Measurements from ENCODE around the gene ATP4B. TPM values are rescaled to one million over a fixed set of nuclear protein-coding genes. Genes with fewer than 3 reads are reported as not detected.
A peak's percentile ranks its signal among the peaks of the same experiment; 100 is the strongest.

Gene ATP4B
- total RNA-seq, 6 experiments from 2014 or later, result not detected

DNA sequence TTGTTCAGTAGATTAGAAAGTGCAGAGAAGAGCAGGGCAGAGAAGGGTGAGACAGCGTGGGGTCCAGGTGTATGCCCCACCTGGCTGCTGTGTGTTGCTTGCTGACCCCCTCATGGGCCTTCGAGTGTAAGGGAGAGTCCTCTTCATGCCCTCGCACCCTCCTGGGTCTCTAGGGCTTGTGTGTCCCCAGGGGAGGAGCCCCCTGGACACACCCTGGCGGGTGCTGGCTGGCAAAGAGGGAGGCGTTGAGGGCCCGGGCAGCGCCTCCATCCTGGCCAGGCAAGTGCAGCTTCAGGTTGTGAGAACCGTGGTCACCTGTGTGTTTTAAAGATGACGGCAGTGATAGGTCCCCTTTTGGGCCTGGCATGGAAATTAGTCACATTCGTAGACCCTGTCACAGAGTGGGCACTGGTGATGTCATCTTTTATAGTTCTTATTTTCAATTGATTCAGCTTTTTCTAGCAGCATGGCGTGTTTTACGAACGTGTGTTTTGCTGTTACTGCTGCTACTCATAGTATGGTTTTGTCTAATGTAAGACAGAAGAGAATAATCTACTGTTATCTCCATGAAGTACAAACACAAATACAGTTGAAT lies 54.8 kb downstream of the ATP4B start:
- DNase-seq (peak in 1 of 3 donors; percentile 0), ATAC-seq (no peak)
- 89% methylated on average over 8 of the region's 13 CpGs for WGBS (ENCODE audit: insufficient coverage, low coverage, low lambda C conversion rate, missing lambda C conversion rate)

DNA sequence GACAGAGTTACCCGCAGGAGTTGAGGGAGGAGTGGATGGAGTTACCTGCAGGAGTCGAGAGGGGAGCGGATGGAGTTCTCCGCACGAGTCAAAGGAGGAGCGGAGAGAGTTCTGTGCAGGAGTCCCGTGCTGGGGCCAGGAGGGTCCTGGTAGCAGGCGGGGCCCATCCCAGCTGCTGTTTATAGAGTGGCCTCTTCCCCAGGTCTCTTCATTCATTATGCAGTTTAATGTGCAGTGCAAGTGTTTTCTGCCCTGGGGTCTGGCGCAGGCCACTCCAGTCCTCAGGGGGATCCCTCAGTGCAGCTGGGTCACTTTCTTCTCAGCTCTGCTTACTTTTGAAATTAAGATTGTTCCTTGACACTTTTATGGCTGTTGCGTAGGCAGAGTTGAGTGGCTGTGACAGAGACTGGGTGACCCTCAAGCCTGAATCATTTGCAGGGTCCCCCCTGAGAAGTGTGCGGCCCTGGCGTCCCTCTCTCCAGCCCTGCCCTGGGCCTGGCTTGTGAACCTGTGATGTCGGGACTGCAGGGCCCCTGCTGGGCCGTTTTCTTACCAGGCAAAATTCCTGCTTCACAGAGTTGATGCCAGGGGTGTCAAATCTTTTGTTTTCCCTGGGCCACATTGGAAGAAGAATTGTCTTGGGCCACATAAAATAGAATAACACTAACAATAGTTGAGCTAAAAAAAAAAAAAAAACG lies 55.6 kb downstream of the ATP4B start:
- ATAC-seq, result no peak
- Histone ChIP-seq H3K4me1 (no peaks in the 10 kb centered on the region), H3K9me3 (no peaks in the 10 kb centered on the region), H3K36me3 (peaks cover 0 to 5% (median 0%) of the 10 kb centered on the region in 4 donors), H3K27me3 (no peaks in the 10 kb centered on the region), H3K27ac (no peak overlapping the region), H3K4me3 (no peak overlapping the region)
- 83% methylated on average over 6 of the region's 15 CpGs for WGBS (ENCODE audit: insufficient coverage, low coverage, low lambda C conversion rate, missing lambda C conversion rate)
- peak in 1 of 3 donors; percentile 18 for DNase-seq
- intact Hi-C loops (cut with DNase I), result no loop called here
- TF ChIP-seq, protein P1, sequence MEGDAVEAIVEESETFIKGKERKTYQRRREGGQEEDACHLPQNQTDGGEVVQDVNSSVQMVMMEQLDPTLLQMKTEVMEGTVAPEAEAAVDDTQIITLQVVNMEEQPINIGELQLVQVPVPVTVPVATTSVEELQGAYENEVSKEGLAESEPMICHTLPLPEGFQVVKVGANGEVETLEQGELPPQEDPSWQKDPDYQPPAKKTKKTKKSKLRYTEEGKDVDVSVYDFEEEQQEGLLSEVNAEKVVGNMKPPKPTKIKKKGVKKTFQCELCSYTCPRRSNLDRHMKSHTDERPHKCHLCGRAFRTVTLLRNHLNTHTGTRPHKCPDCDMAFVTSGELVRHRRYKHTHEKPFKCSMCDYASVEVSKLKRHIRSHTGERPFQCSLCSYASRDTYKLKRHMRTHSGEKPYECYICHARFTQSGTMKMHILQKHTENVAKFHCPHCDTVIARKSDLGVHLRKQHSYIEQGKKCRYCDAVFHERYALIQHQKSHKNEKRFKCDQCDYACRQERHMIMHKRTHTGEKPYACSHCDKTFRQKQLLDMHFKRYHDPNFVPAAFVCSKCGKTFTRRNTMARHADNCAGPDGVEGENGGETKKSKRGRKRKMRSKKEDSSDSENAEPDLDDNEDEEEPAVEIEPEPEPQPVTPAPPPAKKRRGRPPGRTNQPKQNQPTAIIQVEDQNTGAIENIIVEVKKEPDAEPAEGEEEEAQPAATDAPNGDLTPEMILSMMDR (IDR thresholded peaks at IDR 0.05), result no peak
- no peak for TF ChIP-seq POLR2A (IDR thresholded peaks at IDR 0.05)

More for the DNA sequence above, 54.8 kb downstream of the ATP4B start:
- H3K36me3 ChIP-seq, result peaks cover 0 to 5% (median 0%) of the 10 kb centered on the region in 4 donors
- no peaks in the 10 kb centered on the region for H3K9me3 ChIP-seq
- TF ChIP-seq POLR2A (IDR thresholded peaks at IDR 0.05), result no peak
- TF ChIP-seq, protein P1 (IDR thresholded peaks at IDR 0.05), result no peak
- intact Hi-C loops (cut with DNase I), result no loop called here
- H3K4me1 ChIP-seq, result no peaks in the 10 kb centered on the region
- no peak overlapping the region for H3K4me3 ChIP-seq
- no peaks in the 10 kb centered on the region for H3K27me3 ChIP-seq
- H3K27ac ChIP-seq, result no peak overlapping the region

DNA sequence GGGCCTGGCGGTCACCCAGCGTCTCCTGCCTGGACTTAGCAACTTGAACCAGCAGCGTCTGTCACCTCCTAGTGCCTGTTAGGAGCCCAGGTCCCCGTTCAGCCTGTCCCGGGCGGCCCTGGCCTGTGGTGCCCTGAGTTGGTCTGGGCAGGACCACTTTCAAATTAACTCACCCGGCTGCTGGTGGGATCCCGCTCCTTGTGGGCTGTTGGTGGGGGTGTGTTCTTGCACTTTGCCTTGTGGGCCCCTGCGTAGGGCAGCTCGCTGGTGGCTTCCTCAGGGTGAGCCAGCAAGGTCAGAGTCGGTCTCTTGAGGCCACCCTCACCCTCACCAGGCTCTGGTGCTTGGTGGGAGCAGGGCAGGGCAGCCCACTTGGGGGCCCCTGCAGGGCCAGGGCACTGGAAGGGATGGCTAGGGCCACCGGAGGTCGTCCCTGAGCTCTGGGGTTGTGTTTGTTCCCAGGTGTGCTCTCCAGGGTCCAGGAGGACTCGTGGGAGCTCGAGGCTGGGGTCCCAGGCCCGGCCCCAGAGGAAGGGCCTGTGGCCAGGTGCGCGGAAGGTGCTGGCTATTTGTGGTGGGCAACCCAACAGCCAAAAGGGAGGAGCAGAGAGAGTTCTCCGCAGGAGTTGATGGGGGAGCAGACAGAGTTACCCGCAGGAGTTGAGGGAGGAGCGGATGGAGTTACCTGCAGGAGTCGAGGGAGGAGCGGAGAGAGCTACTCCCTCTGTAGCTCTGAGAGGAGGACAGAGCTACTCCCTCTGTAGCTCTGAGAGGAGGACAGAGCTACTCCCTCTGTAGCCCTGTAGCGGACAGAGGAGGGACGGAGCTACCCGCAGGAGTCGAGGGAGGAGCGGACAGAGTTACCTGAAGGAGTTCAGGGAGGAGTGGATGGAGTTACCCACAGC lies 56.6 kb downstream of the ATP4B start:
- no peak overlapping the region for H3K27ac ChIP-seq
- TF ChIP-seq POLR2A (IDR thresholded peaks at IDR 0.05), result no peak
- TF ChIP-seq, protein P1 (IDR thresholded peaks at IDR 0.05), result no peak
- whole genome bisulfite sequencing (ENCODE audit: insufficient coverage, low coverage, low lambda C conversion rate, missing lambda C conversion rate), result over 99% methylated on average over 16 of the region's 28 CpGs
- no peak overlapping the region for H3K4me3 ChIP-seq
- ATAC-seq (no peak), DNase-seq (peak in 1 of 3 donors; percentile 45)
- peaks cover 0 to 5% (median 1%) of the 10 kb centered on the region in 4 donors for H3K36me3 ChIP-seq
- intact Hi-C loops (cut with DNase I), result no loop called here
- H3K9me3 ChIP-seq, result no peaks in the 10 kb centered on the region
- no peaks in the 10 kb centered on the region for H3K4me1 ChIP-seq
- no peaks in the 10 kb centered on the region for H3K27me3 ChIP-seq

DNA sequence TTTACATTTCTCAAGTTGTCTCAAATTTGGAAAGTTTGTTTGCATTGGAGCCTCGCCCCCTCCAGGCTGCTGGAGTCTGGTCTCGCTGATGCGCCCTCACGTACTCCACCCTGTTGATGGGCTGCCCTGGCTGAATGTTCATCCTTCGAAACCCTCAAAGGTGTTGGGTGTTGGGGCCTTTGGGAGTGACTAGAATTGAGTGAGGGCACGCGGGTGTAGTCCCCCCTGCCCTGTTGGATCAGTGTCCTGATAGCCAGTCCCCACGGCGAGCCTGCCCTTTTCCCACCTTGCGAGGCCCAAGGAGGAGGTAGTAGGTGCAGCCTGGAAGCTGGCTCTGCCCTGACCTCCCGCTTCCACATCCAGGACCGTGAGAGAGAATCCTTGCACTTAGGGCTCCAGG lies 58.6 kb downstream of the ATP4B start:
- peaks cover 0 to 5% (median 4%) of the 10 kb centered on the region in 4 donors for H3K36me3 ChIP-seq
- H3K27me3 ChIP-seq, result no peaks in the 10 kb centered on the region
- WGBS (ENCODE audit: insufficient coverage, low coverage, low lambda C conversion rate, missing lambda C conversion rate), result 96% methylated on average over 4 of the region's 12 CpGs
- intact Hi-C loops (cut with DNase I), result no loop called here
- TF ChIP-seq, protein P1 (IDR thresholded peaks at IDR 0.05), result no peak
- no peaks in the 10 kb centered on the region for H3K9me3 ChIP-seq
- H3K4me1 ChIP-seq, result no peaks in the 10 kb centered on the region
- ATAC-seq, result no peak
- H3K27ac ChIP-seq, result no peak overlapping the region
- H3K4me3 ChIP-seq, result no peak overlapping the region
- DNase-seq, result peak; percentile 3 to 42 (median 35)

Other genes starting within 250 kb of the ATP4B start
- gene ADPRHL1, start 204.7 kb downstream of the ATP4B start, total RNA-seq, result 1 to 10 TPM in 4 of 6 experiments, under 1 TPM in 2; 0.37 to 1.7 (median 1.1) TPM
- gene DCUN1D2, start 167.5 kb downstream of the ATP4B start, total RNA-seq, result 10 to 100 TPM in 3 of 6 experiments, 1 to 10 TPM in 3; 6.1 to 11.7 (median 9.3) TPM
- 10 to 100 TPM; 21.7 to 26.9 (median 25.1) TPM for gene TFDP1, start 73.4 kb downstream of the ATP4B start, total RNA-seq
- not detected for gene GRK1, start 9.0 kb upstream of the ATP4B start, total RNA-seq
- gene TMEM255B, start 101.0 kb upstream of the ATP4B start, total RNA-seq, result 10 to 100 TPM in 1 of 6 experiments, 1 to 10 TPM in 5; 2.5 to 10.4 (median 6.2) TPM
- gene GAS6, start 205.9 kb upstream of the ATP4B start, total RNA-seq, result 10 to 100 TPM; 11.9 to 48.5 (median 27.2) TPM